ENCODE measurements around the gene DNMT3L.
"Not testable (repeated sequence)": the region's sequence is repeated elsewhere in the genome, so short reads cannot be mapped to it uniquely, and the experiment has no call there.

Gene DNMT3L

DNA sequence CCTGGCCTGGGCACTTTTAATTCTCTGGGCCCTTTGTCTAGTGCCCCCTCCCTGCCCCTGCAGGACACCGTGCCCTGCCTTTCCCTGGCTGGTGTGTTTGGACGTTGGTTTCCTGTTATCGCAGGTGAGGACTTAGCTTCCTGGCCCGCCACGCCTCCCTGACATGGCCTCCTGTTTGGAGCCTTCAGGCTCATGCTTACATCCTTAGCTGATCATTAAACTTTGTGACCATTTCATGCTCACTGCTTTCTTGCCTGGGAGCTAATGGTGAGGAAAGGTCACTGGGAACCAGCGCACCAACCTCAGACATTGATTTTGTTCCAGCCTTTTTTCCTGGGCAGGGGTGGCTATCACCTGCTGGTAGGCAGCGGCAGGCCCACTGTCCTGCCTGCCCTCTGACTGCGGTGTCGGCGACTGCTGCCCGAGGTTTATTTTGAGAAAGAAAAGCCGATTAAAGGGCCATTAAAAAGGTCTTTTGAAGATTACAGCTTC, 41.8 kb upstream of the DNMT3L start:
- no peak for DNase-seq (ENCODE audit: low read depth)
- TF ChIP-seq, protein P1, sequence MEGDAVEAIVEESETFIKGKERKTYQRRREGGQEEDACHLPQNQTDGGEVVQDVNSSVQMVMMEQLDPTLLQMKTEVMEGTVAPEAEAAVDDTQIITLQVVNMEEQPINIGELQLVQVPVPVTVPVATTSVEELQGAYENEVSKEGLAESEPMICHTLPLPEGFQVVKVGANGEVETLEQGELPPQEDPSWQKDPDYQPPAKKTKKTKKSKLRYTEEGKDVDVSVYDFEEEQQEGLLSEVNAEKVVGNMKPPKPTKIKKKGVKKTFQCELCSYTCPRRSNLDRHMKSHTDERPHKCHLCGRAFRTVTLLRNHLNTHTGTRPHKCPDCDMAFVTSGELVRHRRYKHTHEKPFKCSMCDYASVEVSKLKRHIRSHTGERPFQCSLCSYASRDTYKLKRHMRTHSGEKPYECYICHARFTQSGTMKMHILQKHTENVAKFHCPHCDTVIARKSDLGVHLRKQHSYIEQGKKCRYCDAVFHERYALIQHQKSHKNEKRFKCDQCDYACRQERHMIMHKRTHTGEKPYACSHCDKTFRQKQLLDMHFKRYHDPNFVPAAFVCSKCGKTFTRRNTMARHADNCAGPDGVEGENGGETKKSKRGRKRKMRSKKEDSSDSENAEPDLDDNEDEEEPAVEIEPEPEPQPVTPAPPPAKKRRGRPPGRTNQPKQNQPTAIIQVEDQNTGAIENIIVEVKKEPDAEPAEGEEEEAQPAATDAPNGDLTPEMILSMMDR (IDR thresholded peaks at IDR 0.05; ENCODE audit: insufficient read depth, low read depth, low read length, missing control alignments) = no peak
- no peak overlapping the region for H3K4me3 ChIP-seq (ENCODE audit: low read length)

DNA sequence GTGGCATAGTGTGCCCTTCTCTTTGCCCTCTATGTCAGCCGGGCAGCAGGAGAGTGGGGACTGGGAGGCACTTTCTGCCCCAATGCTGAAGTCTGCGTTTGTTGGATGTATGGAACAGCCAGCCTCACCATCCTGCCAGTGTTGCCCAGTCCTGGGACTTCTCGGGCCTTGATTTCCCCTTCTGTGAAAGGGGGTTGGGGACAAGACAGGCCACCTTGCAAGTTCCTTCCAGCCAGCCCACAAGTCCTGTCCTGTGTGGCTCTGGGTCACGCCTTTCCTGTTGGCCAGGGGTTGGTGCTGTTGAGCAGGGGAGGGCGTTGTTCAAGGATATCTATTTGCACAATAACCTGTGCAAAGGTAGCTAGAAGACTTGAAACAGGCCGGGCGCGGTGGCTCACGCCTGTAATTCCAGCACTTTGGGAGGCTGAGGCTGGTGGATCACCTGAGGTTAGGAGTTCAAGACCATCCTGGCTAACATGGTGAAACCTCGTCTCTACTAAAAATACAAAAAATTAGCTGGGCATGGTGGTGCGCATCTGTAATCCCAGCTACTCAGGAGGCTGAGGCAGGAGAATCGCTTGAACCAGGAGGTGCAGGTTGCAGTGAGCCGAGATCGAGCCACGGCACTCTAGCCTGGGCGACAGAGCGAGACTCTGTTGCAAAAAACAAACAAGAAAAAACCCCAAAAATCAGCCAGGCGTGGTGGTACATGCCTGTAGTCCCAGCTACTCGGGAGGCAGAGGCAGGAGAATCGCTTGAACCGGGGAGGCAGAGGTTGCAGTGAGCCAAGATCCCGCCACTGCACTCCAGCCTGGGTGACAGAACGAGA, 41.1 kb upstream of the DNMT3L start:
- not testable (repeated sequence) for H3K4me3 ChIP-seq (ENCODE audit: low read length)
- TF ChIP-seq, protein P1 (IDR thresholded peaks at IDR 0.05; ENCODE audit: insufficient read depth, low read depth, low read length, missing control alignments) = peak; percentile 35
- DNase-seq (ENCODE audit: low read depth) = peak; percentile 76

DNA sequence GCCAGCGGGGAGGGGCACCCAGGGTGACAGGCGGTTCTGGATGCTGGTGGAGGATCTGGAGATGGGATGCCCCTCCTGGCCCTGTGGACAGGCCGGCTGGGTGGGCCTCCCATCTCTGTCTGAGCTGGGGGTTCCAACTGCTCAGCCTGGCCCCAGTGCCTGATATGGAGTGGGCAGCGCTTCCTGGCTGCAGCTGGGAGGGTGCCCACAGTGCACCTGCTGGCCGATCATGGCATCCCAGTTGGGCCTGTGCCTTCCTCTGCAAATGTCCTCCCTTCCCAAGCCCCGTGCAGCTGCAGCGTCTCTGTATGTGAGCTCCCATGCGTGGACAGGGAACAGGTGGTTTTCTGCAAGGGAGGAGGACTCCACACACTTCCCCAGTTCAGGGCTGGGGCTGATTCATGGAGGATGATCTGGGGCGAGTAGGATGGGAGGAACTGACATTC, 40.3 kb upstream of the DNMT3L start:
- TF ChIP-seq, protein P1 (IDR thresholded peaks at IDR 0.05; ENCODE audit: insufficient read depth, low read depth, low read length, missing control alignments) = peak; percentile 21
- H3K4me3 ChIP-seq (ENCODE audit: low read length) = no peak overlapping the region
- peak; percentile 8 for DNase-seq (ENCODE audit: low read depth)

DNA sequence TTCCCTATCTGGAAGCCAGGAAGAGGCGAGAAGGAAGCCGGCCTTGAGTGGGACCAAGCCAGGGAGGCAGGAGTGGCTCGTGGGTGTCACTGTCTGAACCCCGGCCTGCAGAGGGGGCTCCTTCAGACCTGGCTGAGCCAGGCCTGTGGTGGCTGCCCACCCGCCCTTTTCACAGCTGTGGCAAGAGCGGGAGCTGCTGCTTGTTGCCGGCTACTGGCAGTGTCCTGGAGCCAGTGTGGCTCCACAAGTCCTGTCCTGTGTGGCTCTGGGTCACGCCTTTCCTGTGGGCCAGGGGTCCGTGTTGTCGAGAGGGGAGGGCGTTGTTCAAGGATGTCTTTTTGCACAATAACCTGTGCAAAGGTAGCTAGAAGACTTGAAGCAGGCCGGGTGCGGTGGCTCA, 39.4 kb upstream of the DNMT3L start:
- H3K4me3 ChIP-seq (ENCODE audit: low read length) = peak overlapping the region; percentile 73
- TF ChIP-seq, protein P1 (IDR thresholded peaks at IDR 0.05; ENCODE audit: insufficient read depth, low read depth, low read length, missing control alignments) = no peak
- DNase-seq (ENCODE audit: low read depth) = no peak

DNA sequence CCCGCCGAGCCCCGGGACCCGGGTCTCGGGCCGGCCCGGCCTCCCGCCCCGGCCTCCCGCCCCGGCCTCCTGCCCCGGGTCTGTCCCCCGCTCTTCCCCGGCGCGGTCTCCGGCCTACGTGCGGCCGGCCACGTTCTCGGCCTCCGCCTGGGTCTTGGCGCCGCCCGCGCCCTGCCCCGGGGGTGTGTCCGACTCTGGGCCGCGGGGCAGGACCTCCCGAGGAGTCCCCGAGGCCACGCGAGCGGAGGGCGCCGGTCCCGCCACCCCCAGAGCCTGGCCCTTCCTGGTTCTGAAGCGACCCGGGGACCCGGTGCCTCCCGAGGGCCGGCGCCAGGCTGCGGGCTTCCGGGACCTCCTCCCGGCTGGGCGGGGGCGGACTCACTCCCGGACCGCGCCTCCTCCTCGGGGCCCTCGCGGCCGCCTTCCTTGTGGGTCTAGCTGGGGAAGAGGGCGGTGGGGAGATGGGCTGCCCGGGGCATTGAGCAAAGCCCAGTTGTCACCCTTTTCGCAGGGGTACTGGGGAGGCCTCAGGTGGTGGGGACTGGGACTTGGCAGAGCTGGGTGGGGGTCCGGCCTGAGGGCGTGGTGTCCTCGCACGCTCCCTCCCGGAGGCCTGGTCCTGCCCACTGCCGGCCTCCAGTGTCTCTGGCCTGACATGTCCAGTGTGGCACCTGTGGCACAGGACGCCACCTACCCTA, 38.7 kb upstream of the DNMT3L start:
- TF ChIP-seq, protein P1 (IDR thresholded peaks at IDR 0.05; ENCODE audit: insufficient read depth, low read depth, low read length, missing control alignments) = no peak
- H3K4me3 ChIP-seq (ENCODE audit: low read length) = peak overlapping the region; percentile 73
- peak; percentile 67 for DNase-seq (ENCODE audit: low read depth)

DNA sequence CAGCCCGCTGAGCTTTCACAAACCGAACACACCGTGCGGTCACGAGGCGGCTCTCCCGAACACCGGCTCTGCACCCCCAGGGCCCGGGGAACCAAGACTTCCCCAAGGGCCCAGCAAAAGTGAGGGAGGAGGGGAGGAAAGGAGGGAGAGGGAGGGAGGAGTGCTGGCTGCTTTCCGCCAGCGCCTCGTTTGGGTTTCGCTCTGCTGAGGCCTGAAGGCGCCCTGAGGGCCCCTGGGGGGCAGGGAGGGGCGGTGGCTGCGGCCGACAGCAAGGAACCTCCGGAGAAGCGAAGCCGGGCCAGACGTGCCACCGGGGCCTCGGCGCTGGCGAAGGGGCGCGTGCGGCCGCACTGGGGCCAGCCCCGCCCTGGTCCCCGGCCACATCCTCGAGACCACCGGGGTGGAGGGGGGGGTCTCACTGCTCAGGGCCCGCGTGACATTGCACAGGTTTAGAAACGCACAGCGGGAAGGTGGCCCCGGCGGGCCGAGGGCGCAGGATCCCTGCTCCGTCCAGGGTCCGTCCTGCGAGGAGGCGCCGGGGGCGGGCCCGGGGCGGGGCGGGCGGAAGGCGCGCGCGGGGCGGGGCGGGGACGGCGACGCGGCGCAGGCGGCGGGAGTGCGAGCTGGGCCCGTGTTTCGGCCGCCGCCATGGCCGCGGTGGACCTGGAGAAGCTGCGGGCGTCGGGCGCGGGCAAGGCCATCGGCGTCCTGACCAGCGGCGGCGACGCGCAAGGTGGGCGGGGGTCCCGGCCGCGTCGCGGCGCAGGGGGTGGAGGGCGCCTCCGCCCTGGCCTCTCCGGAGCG, 38.0 kb upstream of the DNMT3L start, which contains the start of gene PFKL:
Gene PFKL (plus strand): TSS at position 596 of the 804 bp plus-strand sequence. CDS start 53 bp downstream, at position 649.
- TF ChIP-seq, protein P1 (IDR thresholded peaks at IDR 0.05; ENCODE audit: insufficient read depth, low read depth, low read length, missing control alignments) = no peak
- H3K4me3 ChIP-seq (ENCODE audit: low read length) = peak within 1 kb of the TSS; percentile 73
- DNase-seq (ENCODE audit: low read depth) = peak; percentile 59
